Activated CD8-positive, alpha-beta T cell treated with anti-CD3 and anti-CD28 coated beads for 36 hours (primary cell): ENCODE measurements around the gene PPP4C. TPM values are rescaled to one million over a fixed set of nuclear protein-coding genes. Genes with fewer than 3 reads are reported as not detected.
A peak's percentile ranks its signal among the peaks of the same experiment; 100 is the strongest.

Experiments
- ATAC-seq: fragments of 200-7000 bp; cut with Tn5 transposase; one replicate; pipeline ENCODE4 v1.10.0; 2021; ENCODE audit warnings: mild to moderate bottlenecking, moderate library complexity
- CTCF ChIA-PET: fragments of 350-600 bp; sonication (Branson Sonifier 250); formaldehyde crosslinking; loops from one replicate; lab custom pipeline; 2021; ENCODE audit warnings: antibody characterized with exemption; lab: Charles Lee
- POLR2A ChIA-PET: fragments of 350-600 bp; sonication (Branson Sonifier 250); formaldehyde crosslinking; loops from one replicate; lab custom pipeline; 2021; ENCODE audit warnings: antibody characterized with exemption; lab: Charles Lee
- DNase-seq: peaks from one replicate; pipeline ENCODE4 v3.0.0-alpha.2; 2020
- H3K27ac Mint-ChIP-seq: one replicate; pipeline ENCODE4 v1.8.0; 2021; ENCODE audit warnings: mild to moderate bottlenecking, mixed read lengths
- H3K27me3 Mint-ChIP-seq: one replicate; pipeline ENCODE4 v1.8.0; 2021; ENCODE audit warnings: mixed read lengths
- H3K36me3 Mint-ChIP-seq: one replicate; pipeline ENCODE4 v1.8.0; 2021; ENCODE audit warnings: low read depth, mixed read lengths
- H3K4me1 Mint-ChIP-seq: one replicate; pipeline ENCODE4 v1.8.0; 2021; ENCODE audit warnings: low read depth, mixed read lengths
- H3K4me3 Mint-ChIP-seq: one replicate; pipeline ENCODE4 v1.8.0; 2021; ENCODE audit warnings: mild to moderate bottlenecking, moderate library complexity, mixed read lengths
- H3K9me3 Mint-ChIP-seq: one replicate; pipeline ENCODE4 v1.8.0; 2021; ENCODE audit warnings: mixed read lengths
- CTCF ChIP-seq: fragments of 200-600 bp; IDR thresholded peaks from one replicate; pipeline ENCODE4 v1.8.0; 2022; ENCODE audit warnings: antibody characterized with exemption, mild to moderate bottlenecking
- intact Hi-C: fragments of 100-400 bp; cut with micrococcal nuclease; formaldehyde crosslinking; loops from one replicate; pipeline ENCODE4 v1.10.0; 2022
- total RNA-seq, 2 experiments: library from RNA; stranded (reverse); gene quantifications; one replicate each; pipeline ENCODE4 v1.2.3, GENCODE V29; 2021

The PPP4C gene
- total RNA-seq, 2 experiments from 2014 or later, result 116 to 121 TPM

DNA sequence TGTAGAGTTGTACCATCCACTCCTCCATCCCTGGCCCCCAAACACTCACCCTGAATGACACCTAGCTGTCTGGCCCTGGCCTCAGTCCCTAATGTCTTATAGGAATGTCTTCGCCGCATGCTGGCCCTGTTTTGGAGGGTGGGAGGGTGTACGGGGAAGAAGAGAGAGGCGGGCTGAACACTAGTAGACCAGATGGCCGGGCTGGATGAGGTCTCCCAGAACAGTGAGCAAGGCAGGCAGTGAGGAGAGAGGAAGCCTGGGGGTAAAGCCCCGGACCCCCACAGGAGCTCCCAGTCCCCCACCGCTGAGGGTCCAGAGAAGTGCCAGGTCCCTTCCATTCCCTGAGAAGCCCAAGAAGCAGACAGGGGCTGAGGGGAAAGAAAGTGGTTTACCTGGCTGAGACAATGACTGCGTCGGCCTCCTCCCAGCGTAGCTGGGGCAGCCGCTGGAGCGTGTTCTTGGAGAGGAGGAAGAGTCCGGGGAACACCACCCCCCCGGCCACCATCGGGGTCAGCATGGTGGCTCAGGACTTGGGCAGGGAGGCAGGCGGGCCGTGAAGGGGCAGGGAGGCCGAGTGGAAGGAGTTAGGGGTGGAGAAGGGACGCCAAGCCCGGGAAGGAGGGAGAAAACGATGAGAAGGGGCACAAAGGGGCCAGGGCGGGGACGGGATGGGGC, 45.6 kb upstream of the PPP4C start:
- ChIA-PET CTCF (interaction anchor here (3.5 to 3.7 kb wide), 2 partner anchors 10 to 338 kb away, joined by 21 to 23 read pairs; no protein-coding TSS in a partner anchor), POLR2A (no interaction called here)
- Mint-ChIP-seq H3K4me1 (peaks cover 2% of the 10 kb centered on the region), H3K4me3 (no peak overlapping the region), H3K9me3 (no peaks in the 10 kb centered on the region), H3K27ac (no peak overlapping the region), H3K27me3 (peaks cover 49% of the 10 kb centered on the region), H3K36me3 (no peaks in the 10 kb centered on the region)
- ATAC-seq (no peak), DNase-seq (no peak)
- TF ChIP-seq CTCF, result no peak
- intact Hi-C loops, result no loop called here

DNA sequence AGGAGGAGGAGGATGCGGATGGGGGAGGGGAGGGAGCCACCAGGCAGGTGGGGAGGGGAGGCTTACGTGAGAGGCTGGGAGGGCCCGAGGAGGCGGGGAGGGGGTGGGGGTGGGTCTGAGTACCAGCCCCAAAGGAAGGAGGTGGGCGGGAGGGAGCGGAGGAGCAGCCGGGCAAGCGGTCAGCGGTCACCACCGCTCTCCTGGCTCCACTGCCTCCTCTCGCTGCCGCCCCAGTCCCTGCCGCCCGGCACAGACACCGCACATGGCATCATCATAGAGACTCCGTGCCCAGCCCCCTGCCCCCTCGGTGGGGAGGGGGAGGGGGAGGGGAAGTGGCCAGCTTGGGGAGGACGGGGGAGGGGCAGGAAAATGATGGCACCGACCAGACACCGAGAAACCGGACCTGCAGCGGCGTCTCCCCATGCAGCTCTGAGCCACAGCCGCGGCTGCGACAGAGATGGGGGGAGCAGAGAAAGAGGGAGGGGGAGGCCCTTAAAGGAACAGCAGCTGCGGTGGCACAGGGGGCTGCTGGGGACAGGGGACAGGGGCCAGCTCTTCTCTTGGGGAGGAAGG, 44.9 kb upstream of the PPP4C start, which contains the start of gene TLCD3B:
Gene TLCD3B (minus strand): TSS at position 431 of the 573 bp plus-strand sequence. CDS start 744 bp downstream, outside the sequence.
- H3K4me1 Mint-ChIP-seq, result peaks cover 2% of the 10 kb centered on the region
- H3K9me3 Mint-ChIP-seq, result no peaks in the 10 kb centered on the region
- ChIA-PET POLR2A (no interaction called here), CTCF (interaction anchor here (0.9 to 3.7 kb wide), 24 partner anchors 8 to 339 kb away, joined by 3 to 36 read pairs (median 10); partner anchors contain the start of genes ASPHD1, C16orf92, CDIPT and KIF22)
- intact Hi-C loops, result no loop called here
- no peak within 1 kb of the TSS for H3K4me3 Mint-ChIP-seq
- DNase-seq (no peak), ATAC-seq (no peak)
- H3K36me3 Mint-ChIP-seq, result no peaks in the 10 kb centered on the region
- no peak within 1 kb of the TSS for H3K27ac Mint-ChIP-seq
- TF ChIP-seq CTCF, result no peak
- H3K27me3 Mint-ChIP-seq, result peaks cover 53% of the 10 kb centered on the region

DNA sequence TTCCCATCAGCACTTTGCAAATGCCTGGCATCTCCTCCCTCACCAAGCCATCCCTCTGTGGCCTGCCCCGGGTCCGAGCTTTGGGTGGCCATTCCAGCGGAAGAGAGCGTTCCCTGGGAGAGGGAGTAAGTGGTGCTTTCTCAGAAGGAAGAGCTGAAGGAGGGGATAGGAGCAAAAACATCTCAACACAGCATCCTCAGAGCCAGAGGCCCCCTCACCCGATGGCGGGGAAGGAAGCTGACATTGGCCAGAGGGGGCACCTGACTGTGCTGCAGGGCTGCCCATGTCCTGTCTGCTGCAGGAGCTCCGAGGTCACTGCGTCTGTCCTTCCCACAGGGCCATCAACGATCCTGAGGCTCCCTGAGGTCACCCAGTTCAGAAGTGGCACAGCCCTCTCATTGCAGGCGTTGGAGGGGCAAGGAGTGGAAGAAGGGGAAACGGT, 44.3 kb upstream of the PPP4C start:
- peaks cover 2% of the 10 kb centered on the region for H3K4me1 Mint-ChIP-seq
- peaks cover 53% of the 10 kb centered on the region for H3K27me3 Mint-ChIP-seq
- intact Hi-C loops, result no loop called here
- H3K36me3 Mint-ChIP-seq, result no peaks in the 10 kb centered on the region
- no peak for TF ChIP-seq CTCF
- ATAC-seq (no peak), DNase-seq (no peak)
- H3K4me3 Mint-ChIP-seq, result no peak overlapping the region
- H3K9me3 Mint-ChIP-seq, result no peaks in the 10 kb centered on the region
- no peak overlapping the region for H3K27ac Mint-ChIP-seq
- CTCF ChIA-PET, result interaction anchor here (0.7 to 3.7 kb wide), 39 partner anchors 9 to 349 kb away, joined by 3 to 36 read pairs (median 6); partner anchors contain the start of genes ASPHD1, C16orf92, CDIPT and HIRIP3
- POLR2A ChIA-PET, result interaction anchor here (1.2 kb wide), 1 partner anchor 17 kb away, joined by 3 read pairs; no protein-coding TSS in a partner anchor

DNA sequence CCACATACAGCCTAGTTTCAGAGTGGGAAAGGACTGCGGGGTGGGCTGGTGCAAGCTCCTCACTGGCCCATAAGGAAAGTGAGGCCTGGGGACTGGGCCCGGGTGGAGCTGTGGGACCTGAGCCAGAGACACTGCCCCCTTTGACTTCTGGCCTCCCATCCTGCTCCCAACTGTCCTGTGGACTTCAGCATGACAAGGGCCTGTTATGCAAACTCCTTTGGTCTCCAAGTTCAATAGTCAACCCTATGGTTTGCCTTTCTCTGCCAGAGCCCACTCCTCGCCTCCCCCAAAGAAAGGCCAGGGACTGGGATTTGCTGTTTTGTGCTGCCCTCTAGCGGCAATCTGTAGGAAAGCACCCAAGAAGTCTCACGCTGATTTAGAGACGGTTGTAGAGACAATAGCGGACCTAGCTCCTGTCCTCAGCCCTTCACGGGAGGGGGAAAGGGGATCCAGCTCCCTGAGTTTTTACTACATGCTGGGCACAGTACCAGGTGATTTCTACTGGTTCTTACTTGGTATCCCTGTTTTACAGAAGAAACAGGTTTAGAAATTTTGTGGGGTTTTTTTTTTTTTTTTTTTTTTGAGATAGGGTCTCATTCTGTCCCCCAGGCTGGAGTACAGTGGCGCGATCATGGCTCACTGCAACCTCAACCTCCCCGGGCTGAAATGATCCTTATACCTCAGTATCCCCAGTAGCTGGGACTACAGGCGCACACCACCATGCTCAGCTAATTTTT, 43.5 kb upstream of the PPP4C start:
- Mint-ChIP-seq H3K4me3 (no peak overlapping the region), H3K27ac (no peak overlapping the region), H3K4me1 (peaks cover 2% of the 10 kb centered on the region), H3K36me3 (no peaks in the 10 kb centered on the region), H3K9me3 (no peaks in the 10 kb centered on the region), H3K27me3 (peaks cover 46% of the 10 kb centered on the region)
- peak; percentile 87 for TF ChIP-seq CTCF
- peak; percentile 57 for ATAC-seq
- CTCF ChIA-PET, result interaction anchor here (0.6 to 3.7 kb wide), 54 partner anchors 8 to 370 kb away, joined by 3 to 36 read pairs (median 5); partner anchors contain the start of genes ASPHD1, C16orf92, CDIPT and HIRIP3
- POLR2A ChIA-PET, result interaction anchor here (0.6 to 1.2 kb wide), 5 partner anchors 13 to 218 kb away, joined by 3 to 6 read pairs (median 3); no protein-coding TSS in a partner anchor
- intact Hi-C loops, result no loop called here
- peak; percentile 79 for DNase-seq
